NCI-H1417 treated with DMSO at 0.1 percent for 48 hours (cell line): Measurements from ENCODE around the gene NOL9.
A peak's percentile ranks its signal among the peaks of the same experiment; 100 is the strongest.

Source experiments
- DNase-seq: peaks from one replicate; lab custom pipeline; 2025; lab: John Stamatoyannopoulos, UW

The NOL9 gene

GRCh38 chr1:6590046-6590445 is 35.7 kb upstream of the NOL9 start:
- no peak for DNase-seq

- no peak for DNase-seq
Measured at GRCh38 chr1:6588893-6589520, 34.7 kb upstream of the NOL9 start.

GRCh38 chr1:6588128-6588892 is 34.0 kb upstream of the NOL9 start:
- no peak for DNase-seq

- no peak for DNase-seq
Measured at GRCh38 chr1:6587261-6588005, 33.1 kb upstream of the NOL9 start.

GRCh38 chr1:6586404-6586816 is 32.1 kb upstream of the NOL9 start:
- no peak for DNase-seq

GRCh38 chr1:6585841-6586240 is 31.5 kb upstream of the NOL9 start:
- no peak for DNase-seq

- DNase-seq, result no peak
Measured at GRCh38 chr1:6585081-6585722, 30.9 kb upstream of the NOL9 start.

- no peak for DNase-seq
Measured at GRCh38 chr1:6584126-6585080, 30.1 kb upstream of the NOL9 start.

- no peak for DNase-seq
Measured at GRCh38 chr1:6582370-6582769, 28.1 kb upstream of the NOL9 start.

GRCh38 chr1:6581561-6582305 is 27.4 kb upstream of the NOL9 start:
- no peak for DNase-seq

- no peak for DNase-seq
Measured at GRCh38 chr1:6580593-6581409, 26.5 kb upstream of the NOL9 start.

- no peak for DNase-seq
Measured at GRCh38 chr1:6580119-6580592, 25.8 kb upstream of the NOL9 start.

GRCh38 chr1:6579374-6580118 is 25.2 kb upstream of the NOL9 start, which contains the start of gene ZBTB48:
TSS of gene ZBTB48 (plus strand) at chr1:6579994. CDS start at chr1:6580610, 616 bp downstream.
- DNase-seq, result peak; percentile 78

- DNase-seq, result no peak
Measured at GRCh38 chr1:6578624-6579373, 24.5 kb upstream of the NOL9 start.

- DNase-seq, result no peak
Measured at GRCh38 chr1:6577831-6578525, 23.7 kb upstream of the NOL9 start.

- no peak for DNase-seq
Measured at GRCh38 chr1:6574818-6575217, 20.5 kb upstream of the NOL9 start.

- no peak for DNase-seq
Measured at GRCh38 chr1:6574025-6574620, 19.8 kb upstream of the NOL9 start.
